ENCODE measurements around the gene CACNA1I. TPM values are rescaled to one million over a fixed set of nuclear protein-coding genes. Genes with fewer than 3 reads are reported as not detected.

The CACNA1I gene
- total RNA-seq, 1 experiment from 2014 or later: 0.15 TPM

- no peaks in the 10 kb centered on the region for H3K9me3 ChIP-seq (ENCODE audit: control insufficient read depth in 1 of 2, insufficient read depth in 1 of 2, low read depth in 1 of 2, low read length in 2 of 2)
- ChIA-PET RAD21 (ENCODE audit: low non-redundant PET in 1 of 2, low total read pairs in 2 of 2, uncharacterized antibody in 2 of 2, unreplicated experiment in 2 of 2) (no interaction called here), POLR2A (no interaction called here), CTCF (no interaction called here)
- no peak overlapping the region for H2AFZ ChIP-seq (ENCODE audit: low read depth, low read length, poor library complexity, severe bottlenecking)
- H3K27ac ChIP-seq (ENCODE audit: low read depth, low read length): no peak overlapping the region
- DNase-seq (ENCODE audit: low read depth, low spot score) (no peak), ATAC-seq (no peak)
- no peak for TF ChIP-seq POLR2AphosphoS5 (IDR thresholded peaks at IDR 0.05; ENCODE audit: low read depth, low read length)
- no peak for TF ChIP-seq MAX (IDR thresholded peaks at IDR 0.05)
- no peak overlapping the region for H3K9ac ChIP-seq (ENCODE audit: low read length)
- H3K4me2 ChIP-seq (ENCODE audit: low read length): no peak overlapping the region
- H4K20me1 ChIP-seq (ENCODE audit: insufficient read depth): no peaks in the 10 kb centered on the region
- H3K27me3 ChIP-seq (ENCODE audit: insufficient read depth, low read length): no peaks in the 10 kb centered on the region
- no peaks in the 10 kb centered on the region for H3K36me3 ChIP-seq (ENCODE audit: control insufficient read depth in 1 of 2, insufficient read depth in 2 of 2, low read length in 2 of 2)
- H3K9me2 ChIP-seq (ENCODE audit: insufficient read depth): no peaks in the 10 kb centered on the region
- peaks cover 24 to 26% of the 10 kb centered on the region in 2 experiments for H3K4me1 ChIP-seq (ENCODE audit: control insufficient read depth in 1 of 2, insufficient read depth in 2 of 2, low read length in 2 of 2)
- H3K4me3 ChIP-seq (replicated peaks in 1 of 2; ENCODE audit: low read depth in 1 of 2, low read length in 2 of 2): no peak overlapping the region
- intact Hi-C loops (cut with micrococcal nuclease): no loop called here
- no TSS peak for BruUV-seq (replicated peaks)
- no peaks in the 10 kb centered on the region for H3K79me2 ChIP-seq (ENCODE audit: insufficient read depth, low read length)
These were observed 68.4 kb downstream of the CACNA1I start for GRCh38 chr22:39638958-39639357.

- Histone ChIP-seq H3K9me3 (ENCODE audit: control insufficient read depth in 1 of 2, insufficient read depth in 1 of 2, low read depth in 1 of 2, low read length in 2 of 2) (no peaks in the 10 kb centered on the region), H3K4me1 (ENCODE audit: control insufficient read depth in 1 of 2, insufficient read depth in 2 of 2, low read length in 2 of 2) (no peaks in the 10 kb centered on the region), H3K27ac (ENCODE audit: low read depth, low read length) (no peak overlapping the region), H3K4me2 (ENCODE audit: low read length) (no peak overlapping the region), H3K79me2 (ENCODE audit: insufficient read depth, low read length) (no peaks in the 10 kb centered on the region), H3K9ac (ENCODE audit: low read length) (no peak overlapping the region), H3K9me2 (ENCODE audit: insufficient read depth) (no peaks in the 10 kb centered on the region), H2AFZ (ENCODE audit: low read depth, low read length, poor library complexity, severe bottlenecking) (no peak overlapping the region), H3K27me3 (ENCODE audit: insufficient read depth, low read length) (no peaks in the 10 kb centered on the region), H3K4me3 (replicated peaks in 1 of 2; ENCODE audit: low read depth in 1 of 2, low read length in 2 of 2) (no peak overlapping the region), H4K20me1 (ENCODE audit: insufficient read depth) (no peaks in the 10 kb centered on the region), H3K36me3 (ENCODE audit: control insufficient read depth in 1 of 2, insufficient read depth in 2 of 2, low read length in 2 of 2) (no peaks in the 10 kb centered on the region)
- ChIA-PET POLR2A (no interaction called here), CTCF (no interaction called here), RAD21 (ENCODE audit: low non-redundant PET in 1 of 2, low total read pairs in 2 of 2, uncharacterized antibody in 2 of 2, unreplicated experiment in 2 of 2) (interaction anchor here in 1 of 2 experiments (0.5 kb wide), 1 partner anchor 10 kb away, joined by 4 read pairs; no protein-coding TSS in a partner anchor)
- TF ChIP-seq CBX3 (IDR thresholded peaks at IDR 0.05; ENCODE audit: low read depth): no peak
- TF ChIP-seq POLR2A (IDR thresholded peaks at IDR 0.05; ENCODE audit: borderline replicate concordance, extremely low read depth, insufficient read depth, insufficient read length): no peak
- TF ChIP-seq RAD21 (IDR thresholded peaks at IDR 0.05; ENCODE audit: low read depth): peak; percentile 40; the same call in 1 of the 2 replicates
- TF ChIP-seq CEBPB (IDR thresholded peaks at IDR 0.05; ENCODE audit: low read depth): no peak
- TF ChIP-seq ATF3 (IDR thresholded peaks at IDR 0.05): no peak
- 0 out of 6 replicates have a peak, but pooled peaks of 1 of the 3 experiments have one; percentile 8 for TF ChIP-seq CTCF (IDR thresholded peaks at IDR 0.05 in 2 of 3, conservative IDR thresholded peaks at IDR 0.05 in 1 of 3; ENCODE audit: borderline replicate concordance in 1 of 3, insufficient read depth in 1 of 3, low read depth in 2 of 3, low read length in 2 of 3)
- intact Hi-C loops (cut with micrococcal nuclease): no loop called here
- no TSS peak for BruUV-seq (replicated peaks)
- 0 out of 2 replicates have a peak, but pooled peaks have one; percentile 14 for ATAC-seq
- DNase-seq (ENCODE audit: low read depth, low spot score): no peak
These were observed 71.2 kb downstream of the CACNA1I start for GRCh38 chr22:39641660-39642310.
